Spleen (tissue), 7 donors: ENCODE results near the gene CERCAM.
"Not testable (repeated sequence)": the region's sequence is repeated elsewhere in the genome, so short reads cannot be mapped to it uniquely, and the experiment has no call there.

ENCODE experiments used
- CTCF ChIP-seq, 11 experiments: fragments of 200-600 bp in 7 of 11; fragments of 450-650 bp in 4 of 11; sonication (generic) in 4 of 11; IDR thresholded peaks in 8 of 11; conservative IDR thresholded peaks in 3 of 11; 1 replicate in 7 of 11; 2 replicates in 4 of 11; pipeline versions ENCODE4 v1.4.0 to v1.8.0; 2016 to 2021; ENCODE audit warnings: antibody characterized with exemption in 11 of 11, inconsistent platforms in 4 of 11, mild to moderate bottlenecking in 1 of 11
- POLR2AphosphoS5 ChIP-seq, 3 donors: sonication (generic); formaldehyde crosslinking; IDR thresholded peaks; one replicate each; pipeline ENCODE4 v1.5.1; 2017; ENCODE audit warnings: antibody characterized with exemption in 3 of 3
- donor health status: DM: no; HTN: no; CAD: no; lungs with moderate emphysema.
- donor health status: DM: no; HTN: no; CAD: no.
- donor health status: DM: no; HTN: no; CAD: no.

- TF ChIP-seq CTCF (IDR thresholded peaks at IDR 0.05 in 8 of 11, conservative IDR thresholded peaks at IDR 0.05 in 3 of 11); POLR2AphosphoS5 (IDR thresholded peaks at IDR 0.05): not testable (repeated sequence)
Observed at GRCh38 chr9:128413728-128414127, 6.9 kb upstream of the CERCAM start.
